K562 (cell line): ENCODE results near the gene EGFL6. TPM values are rescaled to one million over a fixed set of nuclear protein-coding genes. Genes with fewer than 3 reads are reported as not detected.

Source experiments
- ATF1 ChIP-seq, 2 experiments: fragments of 450-650 bp in 1 of 2; IDR thresholded peaks; 2 replicates each; pipeline ENCODE4 v1.6.1; 2016; ENCODE audit warnings: missing compliant biosample characterization in 1 of 2, missing genetic modification characterization in 1 of 2
- PML ChIP-seq: IDR thresholded peaks from 2 replicates; pipeline ENCODE4 v1.6.1; 2012; ENCODE audit warnings: low read length, inconsistent platforms
- RB1 ChIP-seq: fragments of 450-650 bp; IDR thresholded peaks from 2 replicates; pipeline ENCODE4 v1.6.1; 2017; ENCODE audit warnings: low read depth, mild to moderate bottlenecking
- ZNF232 ChIP-seq: sonication (generic); formaldehyde crosslinking; IDR thresholded peaks from 2 replicates; pipeline ENCODE4 v1.8.0; 2022; ENCODE audit warnings: mild to moderate bottlenecking, missing genetic modification reagents
- polyA plus RNA-seq, 8 experiments: library from polyadenylated mRNA; depleted of rRNA in 4 of 8; stranded (reverse) in 5 of 8; unstranded in 3 of 8; fragments of >200 nt; fragmentation: Nextera tagmentation in 2 of 8; fragmentation: Illumina TruSeq in 1 of 8; extraction: Ambion mirVana in 2 of 8; extraction: Trizol in 1 of 8; gene quantifications; 2 replicates each; pipeline versions ENCODE4 v1.2.1 to v1.2.3, GENCODE V29; 2011 to 2014; ENCODE audit warnings: inconsistent platforms in 1 of 8, missing spikeins in 1 of 8
- total RNA-seq, 7 experiments: library from RNA; depleted of rRNA in 6 of 7; stranded (reverse); fragments of >200 nt in 6 of 7; fragmentation: Illumina TruSeq in 2 of 7; extraction: Trizol in 2 of 7; gene quantifications; 2 replicates each; pipeline versions ENCODE4 v1.2.1 to v1.2.3, GENCODE V29; 2011 to 2021; ENCODE audit warnings: low replicate concordance in 1 of 7
- TF ChIP-seq, protein P1 (sequence below): fragments of 250-450 bp; sonication (Bioruptor Pico); IDR thresholded peaks from 2 replicates; pipeline ENCODE4 v1.9.0; 2021; ENCODE audit warnings: mild to moderate bottlenecking, inconsistent platforms
- TF ChIP-seq, protein P2 (sequence below): fragments of 250-450 bp; sonication (Bioruptor Pico); IDR thresholded peaks from 2 replicates; pipeline ENCODE4 v1.6.1; 2021; ENCODE audit warnings: mild to moderate bottlenecking
- TF ChIP-seq, protein P3 (sequence below): fragments of 450-650 bp; formaldehyde crosslinking; IDR thresholded peaks from 2 replicates; pipeline ENCODE4 v1.4.0; 2020; ENCODE audit warnings: mild to moderate bottlenecking, moderate library complexity
- TF ChIP-seq, protein P4 (sequence below): fragments of 200-800 bp; sonication (Bioruptor generic); IDR thresholded peaks from 2 replicates; pipeline ENCODE4 v1.6.1; 2016; ENCODE audit warnings: missing genetic modification characterization, missing compliant biosample characterization
- TF ChIP-seq, protein P5 (sequence below): fragments of 450-650 bp; IDR thresholded peaks from 2 replicates; pipeline ENCODE4 v1.6.1; 2016
- TF ChIP-seq, protein P6 (sequence below): fragments of 450-650 bp; IDR thresholded peaks from one replicate; pipeline ENCODE4 v1.6.1; 2018; ENCODE audit warnings: mild to moderate bottlenecking, moderate library complexity; ENCODE audit not compliant: partially characterized antibody
- TF ChIP-seq, protein P7 (sequence below): sonication (generic); formaldehyde crosslinking; IDR thresholded peaks from 2 replicates; pipeline ENCODE4 v1.8.0; 2022; ENCODE audit warnings: mild to moderate bottlenecking, missing genetic modification reagents, borderline replicate concordance

The EGFL6 gene
- total and polyA plus RNA-seq, 9 of the 15 experiments (the other 6 are each of a cell fraction or from before 2014, with no cell fraction given): 0.01 TPM; not detected in 8

DNA sequence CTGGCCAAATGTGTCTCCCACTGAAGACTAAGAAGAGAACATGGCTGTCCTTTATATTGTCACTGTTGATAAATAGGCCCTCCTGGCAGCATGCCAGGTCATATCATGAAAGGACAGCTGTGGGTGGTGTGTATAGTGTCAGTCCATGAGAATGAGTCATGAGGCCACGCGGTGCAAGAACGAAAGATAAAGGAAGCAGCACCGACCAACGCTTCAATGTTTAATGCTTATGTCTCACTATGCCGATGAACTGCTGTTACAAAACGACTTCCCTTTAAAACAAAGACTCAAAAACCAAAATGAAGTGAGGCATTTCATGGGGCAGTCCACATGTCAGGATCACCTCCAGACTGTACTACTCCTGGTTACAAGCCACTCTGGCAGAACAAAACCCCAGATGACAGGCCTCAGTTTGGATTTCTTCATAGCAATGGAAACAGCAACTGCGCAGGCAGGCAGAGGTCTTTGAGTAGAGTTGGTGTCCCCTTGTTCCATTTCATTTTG lies 78.4 kb downstream of the EGFL6 start (continued):
- 0 out of 2 replicates have a peak, but pooled peaks have one; percentile 19 for TF ChIP-seq RB1
- TF ChIP-seq, protein P1, sequence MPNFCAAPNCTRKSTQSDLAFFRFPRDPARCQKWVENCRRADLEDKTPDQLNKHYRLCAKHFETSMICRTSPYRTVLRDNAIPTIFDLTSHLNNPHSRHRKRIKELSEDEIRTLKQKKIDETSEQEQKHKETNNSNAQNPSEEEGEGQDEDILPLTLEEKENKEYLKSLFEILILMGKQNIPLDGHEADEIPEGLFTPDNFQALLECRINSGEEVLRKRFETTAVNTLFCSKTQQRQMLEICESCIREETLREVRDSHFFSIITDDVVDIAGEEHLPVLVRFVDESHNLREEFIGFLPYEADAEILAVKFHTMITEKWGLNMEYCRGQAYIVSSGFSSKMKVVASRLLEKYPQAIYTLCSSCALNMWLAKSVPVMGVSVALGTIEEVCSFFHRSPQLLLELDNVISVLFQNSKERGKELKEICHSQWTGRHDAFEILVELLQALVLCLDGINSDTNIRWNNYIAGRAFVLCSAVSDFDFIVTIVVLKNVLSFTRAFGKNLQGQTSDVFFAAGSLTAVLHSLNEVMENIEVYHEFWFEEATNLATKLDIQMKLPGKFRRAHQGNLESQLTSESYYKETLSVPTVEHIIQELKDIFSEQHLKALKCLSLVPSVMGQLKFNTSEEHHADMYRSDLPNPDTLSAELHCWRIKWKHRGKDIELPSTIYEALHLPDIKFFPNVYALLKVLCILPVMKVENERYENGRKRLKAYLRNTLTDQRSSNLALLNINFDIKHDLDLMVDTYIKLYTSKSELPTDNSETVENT (CRISPR knock-in tag): no peak
- peak; percentile 78 for TF ChIP-seq PML
- TF ChIP-seq, protein P2, sequence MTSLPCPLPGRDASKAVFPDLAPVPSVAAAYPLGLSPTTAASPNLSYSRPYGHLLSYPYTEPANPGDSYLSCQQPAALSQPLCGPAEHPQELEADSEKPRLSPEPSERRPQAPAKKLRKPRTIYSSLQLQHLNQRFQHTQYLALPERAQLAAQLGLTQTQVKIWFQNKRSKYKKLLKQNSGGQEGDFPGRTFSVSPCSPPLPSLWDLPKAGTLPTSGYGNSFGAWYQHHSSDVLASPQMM: no peak
- TF ChIP-seq, protein P3, sequence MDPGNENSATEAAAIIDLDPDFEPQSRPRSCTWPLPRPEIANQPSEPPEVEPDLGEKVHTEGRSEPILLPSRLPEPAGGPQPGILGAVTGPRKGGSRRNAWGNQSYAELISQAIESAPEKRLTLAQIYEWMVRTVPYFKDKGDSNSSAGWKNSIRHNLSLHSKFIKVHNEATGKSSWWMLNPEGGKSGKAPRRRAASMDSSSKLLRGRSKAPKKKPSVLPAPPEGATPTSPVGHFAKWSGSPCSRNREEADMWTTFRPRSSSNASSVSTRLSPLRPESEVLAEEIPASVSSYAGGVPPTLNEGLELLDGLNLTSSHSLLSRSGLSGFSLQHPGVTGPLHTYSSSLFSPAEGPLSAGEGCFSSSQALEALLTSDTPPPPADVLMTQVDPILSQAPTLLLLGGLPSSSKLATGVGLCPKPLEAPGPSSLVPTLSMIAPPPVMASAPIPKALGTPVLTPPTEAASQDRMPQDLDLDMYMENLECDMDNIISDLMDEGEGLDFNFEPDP (CRISPR knock-in tag): no peak
- TF ChIP-seq, protein P4, sequence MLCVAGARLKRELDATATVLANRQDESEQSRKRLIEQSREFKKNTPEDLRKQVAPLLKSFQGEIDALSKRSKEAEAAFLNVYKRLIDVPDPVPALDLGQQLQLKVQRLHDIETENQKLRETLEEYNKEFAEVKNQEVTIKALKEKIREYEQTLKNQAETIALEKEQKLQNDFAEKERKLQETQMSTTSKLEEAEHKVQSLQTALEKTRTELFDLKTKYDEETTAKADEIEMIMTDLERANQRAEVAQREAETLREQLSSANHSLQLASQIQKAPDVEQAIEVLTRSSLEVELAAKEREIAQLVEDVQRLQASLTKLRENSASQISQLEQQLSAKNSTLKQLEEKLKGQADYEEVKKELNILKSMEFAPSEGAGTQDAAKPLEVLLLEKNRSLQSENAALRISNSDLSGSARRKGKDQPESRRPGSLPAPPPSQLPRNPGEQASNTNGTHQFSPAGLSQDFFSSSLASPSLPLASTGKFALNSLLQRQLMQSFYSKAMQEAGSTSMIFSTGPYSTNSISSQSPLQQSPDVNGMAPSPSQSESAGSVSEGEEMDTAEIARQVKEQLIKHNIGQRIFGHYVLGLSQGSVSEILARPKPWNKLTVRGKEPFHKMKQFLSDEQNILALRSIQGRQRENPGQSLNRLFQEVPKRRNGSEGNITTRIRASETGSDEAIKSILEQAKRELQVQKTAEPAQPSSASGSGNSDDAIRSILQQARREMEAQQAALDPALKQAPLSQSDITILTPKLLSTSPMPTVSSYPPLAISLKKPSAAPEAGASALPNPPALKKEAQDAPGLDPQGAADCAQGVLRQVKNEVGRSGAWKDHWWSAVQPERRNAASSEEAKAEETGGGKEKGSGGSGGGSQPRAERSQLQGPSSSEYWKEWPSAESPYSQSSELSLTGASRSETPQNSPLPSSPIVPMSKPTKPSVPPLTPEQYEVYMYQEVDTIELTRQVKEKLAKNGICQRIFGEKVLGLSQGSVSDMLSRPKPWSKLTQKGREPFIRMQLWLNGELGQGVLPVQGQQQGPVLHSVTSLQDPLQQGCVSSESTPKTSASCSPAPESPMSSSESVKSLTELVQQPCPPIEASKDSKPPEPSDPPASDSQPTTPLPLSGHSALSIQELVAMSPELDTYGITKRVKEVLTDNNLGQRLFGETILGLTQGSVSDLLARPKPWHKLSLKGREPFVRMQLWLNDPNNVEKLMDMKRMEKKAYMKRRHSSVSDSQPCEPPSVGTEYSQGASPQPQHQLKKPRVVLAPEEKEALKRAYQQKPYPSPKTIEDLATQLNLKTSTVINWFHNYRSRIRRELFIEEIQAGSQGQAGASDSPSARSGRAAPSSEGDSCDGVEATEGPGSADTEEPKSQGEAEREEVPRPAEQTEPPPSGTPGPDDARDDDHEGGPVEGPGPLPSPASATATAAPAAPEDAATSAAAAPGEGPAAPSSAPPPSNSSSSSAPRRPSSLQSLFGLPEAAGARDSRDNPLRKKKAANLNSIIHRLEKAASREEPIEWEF (CRISPR knock-in tag): peak; percentile 84
- TF ChIP-seq, protein P5, sequence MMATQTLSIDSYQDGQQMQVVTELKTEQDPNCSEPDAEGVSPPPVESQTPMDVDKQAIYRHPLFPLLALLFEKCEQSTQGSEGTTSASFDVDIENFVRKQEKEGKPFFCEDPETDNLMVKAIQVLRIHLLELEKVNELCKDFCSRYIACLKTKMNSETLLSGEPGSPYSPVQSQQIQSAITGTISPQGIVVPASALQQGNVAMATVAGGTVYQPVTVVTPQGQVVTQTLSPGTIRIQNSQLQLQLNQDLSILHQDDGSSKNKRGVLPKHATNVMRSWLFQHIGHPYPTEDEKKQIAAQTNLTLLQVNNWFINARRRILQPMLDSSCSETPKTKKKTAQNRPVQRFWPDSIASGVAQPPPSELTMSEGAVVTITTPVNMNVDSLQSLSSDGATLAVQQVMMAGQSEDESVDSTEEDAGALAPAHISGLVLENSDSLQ: peak; percentile 93
- TF ChIP-seq, protein P6, sequence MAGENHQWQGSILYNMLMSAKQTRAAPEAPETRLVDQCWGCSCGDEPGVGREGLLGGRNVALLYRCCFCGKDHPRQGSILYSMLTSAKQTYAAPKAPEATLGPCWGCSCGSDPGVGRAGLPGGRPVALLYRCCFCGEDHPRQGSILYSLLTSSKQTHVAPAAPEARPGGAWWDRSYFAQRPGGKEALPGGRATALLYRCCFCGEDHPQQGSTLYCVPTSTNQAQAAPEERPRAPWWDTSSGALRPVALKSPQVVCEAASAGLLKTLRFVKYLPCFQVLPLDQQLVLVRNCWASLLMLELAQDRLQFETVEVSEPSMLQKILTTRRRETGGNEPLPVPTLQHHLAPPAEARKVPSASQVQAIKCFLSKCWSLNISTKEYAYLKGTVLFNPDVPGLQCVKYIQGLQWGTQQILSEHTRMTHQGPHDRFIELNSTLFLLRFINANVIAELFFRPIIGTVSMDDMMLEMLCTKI: no peak
- TF ChIP-seq, protein P7, sequence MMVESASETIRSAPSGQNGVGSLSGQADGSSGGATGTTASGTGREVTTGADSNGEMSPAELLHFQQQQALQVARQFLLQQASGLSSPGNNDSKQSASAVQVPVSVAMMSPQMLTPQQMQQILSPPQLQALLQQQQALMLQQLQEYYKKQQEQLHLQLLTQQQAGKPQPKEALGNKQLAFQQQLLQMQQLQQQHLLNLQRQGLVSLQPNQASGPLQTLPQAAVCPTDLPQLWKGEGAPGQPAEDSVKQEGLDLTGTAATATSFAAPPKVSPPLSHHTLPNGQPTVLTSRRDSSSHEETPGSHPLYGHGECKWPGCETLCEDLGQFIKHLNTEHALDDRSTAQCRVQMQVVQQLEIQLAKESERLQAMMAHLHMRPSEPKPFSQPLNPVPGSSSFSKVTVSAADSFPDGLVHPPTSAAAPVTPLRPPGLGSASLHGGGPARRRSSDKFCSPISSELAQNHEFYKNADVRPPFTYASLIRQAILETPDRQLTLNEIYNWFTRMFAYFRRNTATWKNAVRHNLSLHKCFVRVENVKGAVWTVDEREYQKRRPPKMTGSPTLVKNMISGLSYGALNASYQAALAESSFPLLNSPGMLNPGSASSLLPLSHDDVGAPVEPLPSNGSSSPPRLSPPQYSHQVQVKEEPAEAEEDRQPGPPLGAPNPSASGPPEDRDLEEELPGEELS (CRISPR knock-in tag): no peak
- no peak for TF ChIP-seq ATF1 (CRISPR knock-in tag; IDR thresholded peaks at IDR 0.05)
- peak; percentile 90 for TF ChIP-seq ATF1 (tag; IDR thresholded peaks at IDR 0.05)
- TF ChIP-seq ZNF232: no peak
